Tibial artery (tissue), 4 donors: ENCODE results near the gene PIN4.
A peak's percentile ranks its signal among the peaks of the same experiment; 100 is the strongest.

Experiments
- DNase-seq, 2 donors: peaks; one replicate each; pipeline ENCODE4 v3.0.0-alpha.2; 2019
- H3K27ac ChIP-seq, 2 donors: fragments of 200-600 bp; sonication (generic) in 1 of 2; 1 replicate in 1 of 2; 2 replicates in 1 of 2; pipeline ENCODE4 v1.5.1; 2018 to 2019; ENCODE audit warnings: mild to moderate bottlenecking in 1 of 2
- H3K27me3 ChIP-seq, 2 donors: fragments of 200-600 bp; sonication (generic) in 1 of 2; one replicate each; pipeline versions ENCODE4 v1.5.1 to v1.6.0; 2016 to 2019
- H3K36me3 ChIP-seq, 3 donors: fragments of 200-600 bp; sonication (generic) in 2 of 3; one replicate each; pipeline ENCODE4 v1.5.1; 2016 to 2019; ENCODE audit warnings: mild to moderate bottlenecking in 2 of 3
- H3K4me1 ChIP-seq, 4 donors: fragments of 200-600 bp; sonication (generic) in 2 of 4; 1 replicate in 3 of 4; 2 replicates in 1 of 4; pipeline ENCODE4 v1.5.1; 2016 to 2019
- H3K4me3 ChIP-seq, 2 donors: fragments of 200-600 bp; sonication (generic) in 1 of 2; 1 replicate in 1 of 2; 2 replicates in 1 of 2; pipeline ENCODE4 v1.5.1; 2018 to 2019; ENCODE audit warnings: mild to moderate bottlenecking in 2 of 2
- H3K9me3 ChIP-seq, 3 donors: fragments of 200-600 bp; sonication (generic) in 1 of 3; one replicate each; pipeline ENCODE4 v1.5.1; 2016 to 2019
- CTCF ChIP-seq, 2 experiments: fragments of 200-600 bp in 1 of 2; fragments of 450-650 bp in 1 of 2; IDR thresholded peaks; one replicate each; pipeline ENCODE4 v1.5.1; 2017 to 2019; ENCODE audit warnings: antibody characterized with exemption in 2 of 2, mild to moderate bottlenecking in 1 of 2, moderate library complexity in 1 of 2
- intact Hi-C: fragments of 100-400 bp; cut with DNase I; formaldehyde crosslinking; loops from one replicate; pipeline ENCODE4 v1.15.0; 2023; ENCODE audit warnings: low total_unique reads

Gene PIN4

GRCh38 chrX:72230290-72230689 lies 48.7 kb downstream of the PIN4 start:
- no peaks in the 10 kb centered on the region for H3K4me1 ChIP-seq
- no peak overlapping the region for H3K27ac ChIP-seq
- no peaks in the 10 kb centered on the region for H3K27me3 ChIP-seq
- TF ChIP-seq CTCF (IDR thresholded peaks at IDR 0.05): no peak
- no peaks in the 10 kb centered on the region for H3K36me3 ChIP-seq
- H3K9me3 ChIP-seq: peaks cover 0 to 12% (median 9%) of the 10 kb centered on the region in 3 donors
- no peak for DNase-seq
- intact Hi-C loops: loop anchor here (10.0 kb wide), 1 partner anchor 1145 kb away; no protein-coding TSS in a partner anchor
- no peak overlapping the region for H3K4me3 ChIP-seq

- TF ChIP-seq CTCF (IDR thresholded peaks at IDR 0.05): no peak
- Histone ChIP-seq H3K27ac (no peak overlapping the region), H3K4me1 (peaks cover 0 to 4% (median 2%) of the 10 kb centered on the region in 4 donors), H3K9me3 (no peaks in the 10 kb centered on the region), H3K4me3 (no peak overlapping the region), H3K36me3 (no peaks in the 10 kb centered on the region), H3K27me3 (no peaks in the 10 kb centered on the region)
- intact Hi-C loops: loop anchor here (10.0 kb wide), 1 partner anchor 1138 kb away; no protein-coding TSS in a partner anchor
- no peak for DNase-seq
Measured at GRCh38 chrX:72236841-72237240, 55.3 kb downstream of the PIN4 start.

GRCh38 chrX:72238183-72238582 lies 56.6 kb downstream of the PIN4 start:
- Histone ChIP-seq H3K27ac (no peak overlapping the region), H3K27me3 (no peaks in the 10 kb centered on the region), H3K4me1 (peaks cover 0 to 4% (median 2%) of the 10 kb centered on the region in 4 donors), H3K36me3 (no peaks in the 10 kb centered on the region), H3K4me3 (no peak overlapping the region), H3K9me3 (no peaks in the 10 kb centered on the region)
- intact Hi-C loops: loop anchor here (10.0 kb wide), 1 partner anchor 1137 kb away; no protein-coding TSS in a partner anchor
- no peak for DNase-seq
- no peak for TF ChIP-seq CTCF (IDR thresholded peaks at IDR 0.05)

GRCh38 chrX:72238721-72239475 lies 57.3 kb downstream of the PIN4 start, which contains the start of gene ERCC6L:
TSS of gene ERCC6L (minus strand) at chrX:72239027. CDS start at chrX:72238911, 116 bp downstream.
- TF ChIP-seq CTCF (IDR thresholded peaks at IDR 0.05): no peak
- no peaks in the 10 kb centered on the region for H3K36me3 ChIP-seq
- intact Hi-C loops: loop anchor here (10.0 kb wide), 1 partner anchor 1136 kb away; no protein-coding TSS in a partner anchor
- H3K9me3 ChIP-seq: no peaks in the 10 kb centered on the region
- H3K27me3 ChIP-seq: no peaks in the 10 kb centered on the region
- H3K4me3 ChIP-seq: peak within 1 kb of the TSS; percentile 36 to 43
- peak within 1 kb of the TSS in 1 of 2 donors; percentile 57 for H3K27ac ChIP-seq
- H3K4me1 ChIP-seq: peaks cover 0 to 4% (median 2%) of the 10 kb centered on the region in 4 donors
- peak; percentile 82 to 91 for DNase-seq

- no peak overlapping the region for H3K27ac ChIP-seq
- H3K4me3 ChIP-seq: no peak overlapping the region
- no peaks in the 10 kb centered on the region for H3K9me3 ChIP-seq
- TF ChIP-seq CTCF (IDR thresholded peaks at IDR 0.05): no peak
- H3K27me3 ChIP-seq: no peaks in the 10 kb centered on the region
- peaks cover 0 to 4% (median 2%) of the 10 kb centered on the region in 4 donors for H3K4me1 ChIP-seq
- no peak for DNase-seq
- intact Hi-C loops: no loop called here
- no peaks in the 10 kb centered on the region for H3K36me3 ChIP-seq
Measured at GRCh38 chrX:72240976-72241375, 59.4 kb downstream of the PIN4 start.
